Ishikawa (cell line): Measurements from ENCODE around the gene MRPL10.

Experiments used
- CEBPB ChIP-seq: IDR thresholded peaks from 2 replicates; pipeline ENCODE4 v1.6.1; 2012
- CREB1 ChIP-seq: IDR thresholded peaks from 2 replicates; pipeline ENCODE4 v1.6.1; 2012; ENCODE audit warnings: low read depth
- EGR1 ChIP-seq: IDR thresholded peaks from 2 replicates; pipeline ENCODE4 v1.6.1; 2012
- EP300 ChIP-seq: IDR thresholded peaks from 2 replicates; pipeline ENCODE4 v1.6.1; 2012; ENCODE audit warnings: borderline replicate concordance
- FOXM1 ChIP-seq: IDR thresholded peaks from 2 replicates; pipeline ENCODE4 v1.6.1; 2012; ENCODE audit warnings: low read depth, borderline replicate concordance
- NFIC ChIP-seq: IDR thresholded peaks from 2 replicates; pipeline ENCODE4 v1.6.1; 2012
- RAD21 ChIP-seq: IDR thresholded peaks from 2 replicates; pipeline ENCODE4 v1.6.1; 2012; ENCODE audit warnings: low read depth
- TAF1 ChIP-seq: IDR thresholded peaks from 2 replicates; pipeline ENCODE4 v1.6.1; 2012; ENCODE audit warnings: low read depth, mild to moderate bottlenecking
- TCF12 ChIP-seq: IDR thresholded peaks from 2 replicates; pipeline ENCODE4 v1.6.1; 2012; ENCODE audit warnings: low read depth
- TEAD4 ChIP-seq: IDR thresholded peaks from 2 replicates; pipeline ENCODE4 v1.6.1; 2012
- YY1 ChIP-seq: IDR thresholded peaks from 2 replicates; pipeline ENCODE4 v1.6.1; 2012; ENCODE audit warnings: low read depth
- ZBTB7A ChIP-seq: IDR thresholded peaks from 2 replicates; pipeline ENCODE4 v1.6.1; 2012; ENCODE audit warnings: low read depth
- TF ChIP-seq, protein P1 (sequence below): IDR thresholded peaks from 2 replicates; pipeline ENCODE4 v1.6.1; 2012
- TF ChIP-seq, protein P2 (sequence below): IDR thresholded peaks from 2 replicates; pipeline ENCODE4 v1.6.1; 2012; ENCODE audit warnings: low read depth, mild to moderate bottlenecking
- TF ChIP-seq, protein P3 (sequence below): IDR thresholded peaks from 2 replicates; pipeline ENCODE4 v1.6.1; 2012

The MRPL10 gene

DNA sequence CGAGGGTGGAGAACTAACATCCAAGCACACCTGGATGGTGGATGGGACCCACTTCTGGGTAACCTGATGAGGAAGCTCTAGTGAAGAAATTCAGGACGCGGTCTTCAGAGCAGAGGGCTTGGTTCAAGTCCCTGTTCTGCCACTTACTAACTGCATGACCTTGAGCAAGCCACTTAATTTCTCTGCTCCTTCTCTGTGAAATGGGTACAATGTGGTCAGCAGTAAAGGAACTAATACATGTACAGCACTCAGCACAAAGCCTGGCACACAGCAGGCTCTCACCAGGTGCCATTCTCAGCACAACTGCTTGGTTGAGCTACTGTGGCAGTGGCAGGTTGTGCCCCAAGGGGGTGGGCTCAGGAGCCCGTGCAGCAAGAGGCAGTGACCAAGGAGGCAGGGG, 7.8 kb downstream of the MRPL10 start:
- TF ChIP-seq CREB1 = no peak
- TF ChIP-seq, protein P1, sequence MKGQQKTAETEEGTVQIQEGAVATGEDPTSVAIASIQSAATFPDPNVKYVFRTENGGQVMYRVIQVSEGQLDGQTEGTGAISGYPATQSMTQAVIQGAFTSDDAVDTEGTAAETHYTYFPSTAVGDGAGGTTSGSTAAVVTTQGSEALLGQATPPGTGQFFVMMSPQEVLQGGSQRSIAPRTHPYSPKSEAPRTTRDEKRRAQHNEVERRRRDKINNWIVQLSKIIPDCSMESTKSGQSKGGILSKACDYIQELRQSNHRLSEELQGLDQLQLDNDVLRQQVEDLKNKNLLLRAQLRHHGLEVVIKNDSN = no peak
- no peak for TF ChIP-seq EGR1
- TF ChIP-seq, protein P2, sequence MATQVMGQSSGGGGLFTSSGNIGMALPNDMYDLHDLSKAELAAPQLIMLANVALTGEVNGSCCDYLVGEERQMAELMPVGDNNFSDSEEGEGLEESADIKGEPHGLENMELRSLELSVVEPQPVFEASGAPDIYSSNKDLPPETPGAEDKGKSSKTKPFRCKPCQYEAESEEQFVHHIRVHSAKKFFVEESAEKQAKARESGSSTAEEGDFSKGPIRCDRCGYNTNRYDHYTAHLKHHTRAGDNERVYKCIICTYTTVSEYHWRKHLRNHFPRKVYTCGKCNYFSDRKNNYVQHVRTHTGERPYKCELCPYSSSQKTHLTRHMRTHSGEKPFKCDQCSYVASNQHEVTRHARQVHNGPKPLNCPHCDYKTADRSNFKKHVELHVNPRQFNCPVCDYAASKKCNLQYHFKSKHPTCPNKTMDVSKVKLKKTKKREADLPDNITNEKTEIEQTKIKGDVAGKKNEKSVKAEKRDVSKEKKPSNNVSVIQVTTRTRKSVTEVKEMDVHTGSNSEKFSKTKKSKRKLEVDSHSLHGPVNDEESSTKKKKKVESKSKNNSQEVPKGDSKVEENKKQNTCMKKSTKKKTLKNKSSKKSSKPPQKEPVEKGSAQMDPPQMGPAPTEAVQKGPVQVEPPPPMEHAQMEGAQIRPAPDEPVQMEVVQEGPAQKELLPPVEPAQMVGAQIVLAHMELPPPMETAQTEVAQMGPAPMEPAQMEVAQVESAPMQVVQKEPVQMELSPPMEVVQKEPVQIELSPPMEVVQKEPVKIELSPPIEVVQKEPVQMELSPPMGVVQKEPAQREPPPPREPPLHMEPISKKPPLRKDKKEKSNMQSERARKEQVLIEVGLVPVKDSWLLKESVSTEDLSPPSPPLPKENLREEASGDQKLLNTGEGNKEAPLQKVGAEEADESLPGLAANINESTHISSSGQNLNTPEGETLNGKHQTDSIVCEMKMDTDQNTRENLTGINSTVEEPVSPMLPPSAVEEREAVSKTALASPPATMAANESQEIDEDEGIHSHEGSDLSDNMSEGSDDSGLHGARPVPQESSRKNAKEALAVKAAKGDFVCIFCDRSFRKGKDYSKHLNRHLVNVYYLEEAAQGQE = no peak
- no peak for TF ChIP-seq TCF12
- TF ChIP-seq EP300 = no peak
- TF ChIP-seq TEAD4 = no peak
- TF ChIP-seq ZBTB7A = no peak
- TF ChIP-seq FOXM1 = no peak
- TF ChIP-seq, protein P3, sequence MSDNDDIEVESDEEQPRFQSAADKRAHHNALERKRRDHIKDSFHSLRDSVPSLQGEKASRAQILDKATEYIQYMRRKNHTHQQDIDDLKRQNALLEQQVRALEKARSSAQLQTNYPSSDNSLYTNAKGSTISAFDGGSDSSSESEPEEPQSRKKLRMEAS = no peak
- TF ChIP-seq NFIC = no peak
- TF ChIP-seq YY1 = no peak
- TF ChIP-seq CEBPB = no peak
- no peak for TF ChIP-seq RAD21
- TF ChIP-seq TAF1 = no peak

DNA sequence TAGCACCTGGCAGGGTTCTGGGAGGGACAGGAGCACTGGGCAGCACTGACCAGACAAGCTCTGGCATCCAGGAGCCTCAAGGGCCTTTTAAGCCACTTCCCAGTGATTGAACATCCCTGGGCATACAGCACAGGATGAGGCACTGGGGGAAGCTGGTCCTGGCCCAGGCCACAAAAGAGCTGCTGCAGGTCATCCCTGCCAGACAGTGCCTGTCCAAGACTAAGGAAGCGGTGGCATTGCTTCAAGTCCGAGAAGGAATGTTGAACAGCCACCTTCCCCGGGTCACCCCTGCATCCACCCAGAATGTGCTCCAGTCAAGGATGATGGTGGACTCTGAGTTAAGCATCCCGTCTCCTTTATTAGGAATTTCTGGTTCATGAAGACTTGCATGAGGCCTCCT, 8.6 kb downstream of the MRPL10 start:
- TF ChIP-seq EGR1 (no peak), YY1 (no peak), RAD21 (no peak), CREB1 (no peak)

DNA sequence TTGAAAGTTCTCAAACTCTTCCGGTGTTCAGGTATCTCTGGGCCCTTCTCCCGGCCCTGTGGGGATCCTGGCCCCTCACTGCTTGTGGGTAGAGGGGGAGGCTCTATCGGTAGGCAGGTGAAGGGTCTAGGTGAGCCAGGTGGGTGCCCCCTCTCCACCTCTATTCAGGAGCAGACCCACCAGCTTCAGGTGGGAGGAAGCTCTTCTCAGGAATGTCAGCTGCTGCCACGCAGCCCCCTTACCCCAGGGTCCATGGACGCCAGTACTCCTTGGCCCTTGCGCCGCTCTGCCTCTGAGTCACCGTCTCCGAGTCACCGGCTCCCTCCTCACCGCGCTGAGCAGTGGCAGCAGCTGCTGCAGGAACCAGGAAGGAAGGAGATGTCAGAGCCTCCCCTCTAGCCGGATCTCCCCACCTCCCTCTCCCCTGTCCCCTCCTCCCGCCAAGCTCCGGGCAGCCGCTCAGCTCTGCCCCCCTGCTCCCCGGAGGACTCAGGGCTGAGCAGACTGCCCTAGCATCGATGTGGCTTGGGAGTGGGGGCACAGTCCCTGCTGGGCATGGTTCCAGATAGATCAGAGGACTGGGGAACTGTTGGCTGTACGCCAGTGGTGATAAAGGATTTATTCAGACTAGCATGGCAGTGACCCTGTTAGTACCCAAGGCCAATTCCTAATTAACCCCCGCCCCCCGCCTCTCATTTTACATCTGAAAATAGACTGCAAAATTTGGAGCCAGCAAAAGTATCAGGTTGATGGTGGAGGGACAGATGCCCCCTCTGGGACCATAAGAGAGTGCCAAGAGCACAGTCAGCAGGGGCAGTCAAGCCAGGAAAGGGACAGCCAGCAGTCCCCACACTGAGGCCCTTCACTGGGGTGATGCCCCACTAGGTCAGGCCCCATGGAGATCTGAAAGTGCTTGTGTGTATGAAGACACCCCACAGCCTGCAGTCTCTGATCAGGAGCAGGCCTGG, 9.6 kb downstream of the MRPL10 start, which contains the start of gene OSBPL7:
TSS of gene OSBPL7 (minus strand) at position 371 of the 968 bp plus-strand sequence. CDS start 1,516 bp downstream, outside the sequence.
- TF ChIP-seq ZBTB7A (peak; percentile 82; the same call in 1 of the 2 replicates), CEBPB (no peak), TAF1 (no peak), TEAD4 (0 out of 2 replicates have a peak, but pooled peaks have one; percentile 4), EP300 (no peak), TCF12 (no peak), NFIC (peak; percentile 66), YY1 (no peak), FOXM1 (no peak)
- TF ChIP-seq, protein P3 = no peak
- TF ChIP-seq, protein P1 = no peak

DNA sequence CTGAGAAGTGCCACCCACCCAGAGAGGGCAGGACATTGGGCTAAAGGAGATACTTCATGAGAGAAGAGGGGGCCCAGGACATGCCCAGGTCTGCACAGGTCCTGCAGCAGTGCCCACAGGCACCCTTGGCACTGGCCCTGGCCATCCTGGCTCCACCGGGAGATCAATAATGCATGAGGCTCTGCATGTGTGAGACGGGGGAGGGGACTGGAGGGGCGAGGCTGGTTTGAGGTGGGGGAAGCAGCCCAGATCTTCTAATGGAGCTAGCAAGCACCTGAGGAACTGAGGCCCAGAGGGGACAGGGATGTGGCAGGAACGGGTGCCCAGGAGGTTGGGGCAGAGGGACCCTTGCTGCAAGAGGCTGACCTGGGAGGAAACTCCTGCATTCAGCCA, 10.3 kb downstream of the MRPL10 start:
- no peak for TF ChIP-seq EGR1
- no peak for TF ChIP-seq NFIC
- TF ChIP-seq, protein P3 = no peak
- no peak for TF ChIP-seq FOXM1
- TF ChIP-seq, protein P2 = no peak
- no peak for TF ChIP-seq ZBTB7A
- TF ChIP-seq, protein P1 = no peak
- TF ChIP-seq RAD21 = no peak
- TF ChIP-seq TAF1 = no peak
- no peak for TF ChIP-seq CREB1
- TF ChIP-seq TCF12 = no peak
- TF ChIP-seq EP300 = no peak
- TF ChIP-seq CEBPB = no peak
